PFSK-1 (cell line): Measurements from ENCODE around the gene MTFR1L.

Experiments used
- FOXP2 ChIP-seq: optimal IDR thresholded peaks from 2 replicates; pipeline ENCODE3; 2011; ENCODE audit warnings: borderline replicate concordance, control low read depth, inconsistent platforms; ENCODE audit not compliant: insufficient read depth; ENCODE audit errors: extremely low read length, extremely low read depth
- POLR2AphosphoS5 ChIP-seq: IDR thresholded peaks from 2 replicates; pipeline ENCODE4 v1.6.1; 2012; ENCODE audit warnings: low read depth, mild to moderate bottlenecking, control low read depth, low read length, moderate library complexity
- SIN3A ChIP-seq: IDR thresholded peaks from 2 replicates; pipeline ENCODE4 v1.6.1; 2012; ENCODE audit warnings: mild to moderate bottlenecking, low read length, moderate library complexity, borderline replicate concordance; ENCODE audit not compliant: insufficient read depth
- TAF1 ChIP-seq: IDR thresholded peaks from 2 replicates; pipeline ENCODE4 v1.6.1; 2012; ENCODE audit warnings: low read length, control low read depth, borderline replicate concordance; ENCODE audit not compliant: insufficient read depth
- TF ChIP-seq, protein P1 (sequence below), 2 experiments: IDR thresholded peaks; 2 replicates each; pipeline versions ENCODE4 v1.6.1 to v1.8.0; 2011 to 2012; ENCODE audit warnings: low read depth in 2 of 2, low read length in 2 of 2, control low read depth in 1 of 2, inconsistent platforms in 1 of 2, mild to moderate bottlenecking in 1 of 2, moderate library complexity in 1 of 2; ENCODE audit not compliant: insufficient read depth in 1 of 2

The MTFR1L gene

DNA sequence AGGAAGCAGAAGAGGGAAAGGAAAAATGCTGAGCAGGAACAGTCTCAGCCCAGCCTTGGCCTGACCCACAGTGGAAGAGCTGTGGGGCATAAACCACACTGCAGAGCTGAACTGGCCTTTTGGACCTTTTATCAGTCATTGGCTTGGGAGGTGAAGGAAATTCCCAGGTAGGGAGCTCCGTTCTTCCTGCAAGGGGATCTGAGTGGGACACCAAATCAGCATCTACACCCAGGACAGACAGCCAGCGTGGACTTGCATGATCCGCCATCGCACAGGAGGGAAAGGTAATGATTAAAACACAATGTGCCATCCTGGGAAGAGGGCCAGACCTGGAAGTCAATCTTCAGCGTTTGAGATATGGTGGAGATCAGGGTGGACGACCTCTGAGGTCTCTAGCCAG, 1.2 kb upstream of the MTFR1L start:
- TF ChIP-seq POLR2AphosphoS5 (no peak), SIN3A (no peak), FOXP2 (no peak), TAF1 (no peak)
- TF ChIP-seq, protein P1, sequence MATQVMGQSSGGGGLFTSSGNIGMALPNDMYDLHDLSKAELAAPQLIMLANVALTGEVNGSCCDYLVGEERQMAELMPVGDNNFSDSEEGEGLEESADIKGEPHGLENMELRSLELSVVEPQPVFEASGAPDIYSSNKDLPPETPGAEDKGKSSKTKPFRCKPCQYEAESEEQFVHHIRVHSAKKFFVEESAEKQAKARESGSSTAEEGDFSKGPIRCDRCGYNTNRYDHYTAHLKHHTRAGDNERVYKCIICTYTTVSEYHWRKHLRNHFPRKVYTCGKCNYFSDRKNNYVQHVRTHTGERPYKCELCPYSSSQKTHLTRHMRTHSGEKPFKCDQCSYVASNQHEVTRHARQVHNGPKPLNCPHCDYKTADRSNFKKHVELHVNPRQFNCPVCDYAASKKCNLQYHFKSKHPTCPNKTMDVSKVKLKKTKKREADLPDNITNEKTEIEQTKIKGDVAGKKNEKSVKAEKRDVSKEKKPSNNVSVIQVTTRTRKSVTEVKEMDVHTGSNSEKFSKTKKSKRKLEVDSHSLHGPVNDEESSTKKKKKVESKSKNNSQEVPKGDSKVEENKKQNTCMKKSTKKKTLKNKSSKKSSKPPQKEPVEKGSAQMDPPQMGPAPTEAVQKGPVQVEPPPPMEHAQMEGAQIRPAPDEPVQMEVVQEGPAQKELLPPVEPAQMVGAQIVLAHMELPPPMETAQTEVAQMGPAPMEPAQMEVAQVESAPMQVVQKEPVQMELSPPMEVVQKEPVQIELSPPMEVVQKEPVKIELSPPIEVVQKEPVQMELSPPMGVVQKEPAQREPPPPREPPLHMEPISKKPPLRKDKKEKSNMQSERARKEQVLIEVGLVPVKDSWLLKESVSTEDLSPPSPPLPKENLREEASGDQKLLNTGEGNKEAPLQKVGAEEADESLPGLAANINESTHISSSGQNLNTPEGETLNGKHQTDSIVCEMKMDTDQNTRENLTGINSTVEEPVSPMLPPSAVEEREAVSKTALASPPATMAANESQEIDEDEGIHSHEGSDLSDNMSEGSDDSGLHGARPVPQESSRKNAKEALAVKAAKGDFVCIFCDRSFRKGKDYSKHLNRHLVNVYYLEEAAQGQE (IDR thresholded peaks at IDR 0.05; ENCODE audit: insufficient read depth in 1 of 2, low read depth in 2 of 2, low read length in 2 of 2): no peak

- TF ChIP-seq TAF1 (no peak), POLR2AphosphoS5 (no peak), SIN3A (no peak), FOXP2 (no peak)
- TF ChIP-seq, protein P1 (IDR thresholded peaks at IDR 0.05; ENCODE audit: insufficient read depth in 1 of 2, low read depth in 2 of 2, low read length in 2 of 2): no peak
Observed at GRCh38 chr1:25820247-25821111, 725 bp downstream of the MTFR1L start.

DNA sequence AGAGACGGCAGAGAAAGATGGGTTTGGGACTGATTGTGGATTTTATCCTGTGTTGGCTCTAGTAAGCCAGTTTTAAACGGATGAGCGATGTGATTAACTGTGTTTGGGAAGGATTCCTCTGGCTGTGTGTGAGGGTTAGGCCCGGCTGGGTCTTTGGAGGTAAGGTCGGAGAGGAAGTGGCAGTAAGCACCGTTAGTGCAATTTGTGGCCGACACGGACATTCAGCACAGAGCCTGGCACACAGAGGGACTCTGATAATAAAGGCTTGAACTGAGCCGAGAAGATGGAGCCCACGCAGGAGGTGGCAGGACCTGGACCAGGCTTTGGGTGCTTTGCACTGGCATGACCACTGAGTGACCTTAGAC, 1.3 kb downstream of the MTFR1L start:
- TF ChIP-seq, protein P1 (IDR thresholded peaks at IDR 0.05; ENCODE audit: insufficient read depth in 1 of 2, low read depth in 2 of 2, low read length in 2 of 2): no peak
- TF ChIP-seq POLR2AphosphoS5 (no peak), SIN3A (no peak), FOXP2 (no peak), TAF1 (no peak)

- no peak for TF ChIP-seq FOXP2
- TF ChIP-seq, protein P1 (IDR thresholded peaks at IDR 0.05; ENCODE audit: insufficient read depth in 1 of 2, low read depth in 2 of 2, low read length in 2 of 2): peak; percentile 36 to 68; a peak in 3 of 4 replicates
- TF ChIP-seq POLR2AphosphoS5: peak; percentile 28; the same call in 1 of the 2 replicates
Observed at GRCh38 chr1:25821630-25822091, 1.9 kb downstream of the MTFR1L start.

- TF ChIP-seq, protein P1 (IDR thresholded peaks at IDR 0.05; ENCODE audit: insufficient read depth in 1 of 2, low read depth in 2 of 2, low read length in 2 of 2): no peak
- TF ChIP-seq SIN3A (no peak), FOXP2 (no peak), POLR2AphosphoS5 (no peak)
Observed at GRCh38 chr1:25825605-25826004, 5.9 kb downstream of the MTFR1L start.
